GM13976 (cell line): ENCODE data around the gene ARMH3.

Source experiments
- DNase-seq: peaks from one replicate; pipeline ENCODE4 v3.0.0; 2012; ENCODE audit warnings: low spot score
- CTCF ChIP-seq: IDR thresholded peaks from 2 replicates; pipeline ENCODE4 v1.5.1; 2012; ENCODE audit warnings: borderline replicate concordance, mild to moderate bottlenecking; ENCODE audit not compliant: insufficient read depth; ENCODE audit errors: extremely low read depth, missing control alignments, control extremely low read depth
- in situ Hi-C: fragments of 300-500 bp; cut with MboI; formaldehyde crosslinking; loops from one replicate; pipeline ENCODE4 v1.12.0; 2022; ENCODE audit warnings: low sequenced_read_pairs, mixed read lengths, inconsistent platforms; ENCODE audit not compliant: unreplicated experiment

The ARMH3 gene

GRCh38 chr10:101886521-101887312 lies 169.3 kb downstream of the ARMH3 start:
- TF ChIP-seq CTCF: no peak
- in situ Hi-C loops: no loop called here
- no peak for DNase-seq

GRCh38 chr10:101881036-101881774 lies 174.8 kb downstream of the ARMH3 start:
- in situ Hi-C loops: no loop called here
- no peak for TF ChIP-seq CTCF
- DNase-seq: no peak

GRCh38 chr10:101880232-101880573 lies 175.8 kb downstream of the ARMH3 start:
- DNase-seq: no peak
- in situ Hi-C loops: no loop called here
- TF ChIP-seq CTCF: no peak

GRCh38 chr10:101879456-101880231 lies 176.3 kb downstream of the ARMH3 start:
- in situ Hi-C loops: no loop called here
- DNase-seq: no peak
- TF ChIP-seq CTCF: no peak

GRCh38 chr10:101878869-101879268 lies 177.1 kb downstream of the ARMH3 start:
- no peak for DNase-seq
- no peak for TF ChIP-seq CTCF
- in situ Hi-C loops: no loop called here

- no peak for TF ChIP-seq CTCF
- DNase-seq: no peak
- in situ Hi-C loops: no loop called here
Measured at GRCh38 chr10:101875068-101875688, 180.8 kb downstream of the ARMH3 start.
